Measurements from ENCODE around the gene DNAJC11. TPM values are rescaled to one million over a fixed set of nuclear protein-coding genes. Genes with fewer than 3 reads are reported as not detected.

The DNAJC11 gene
- polyA plus RNA-seq, 1 of the 3 experiments (the other 2 are of a cell fraction): 38.2 TPM

GRCh38 chr1:6591222-6591621 lies 110.4 kb downstream of the DNAJC11 start:
- H2AFZ ChIP-seq (ENCODE audit: low read depth): no peak overlapping the region
- no peaks in the 10 kb centered on the region for H3K9me3 ChIP-seq
- peaks cover 4% of the 10 kb centered on the region; the same call in 1 of the 2 replicates for H3K79me2 ChIP-seq (ENCODE audit: insufficient read depth)
- H3K9me2 ChIP-seq: no peaks in the 10 kb centered on the region
- peaks cover 2 to 45% of the 10 kb centered on the region in 2 experiments for H3K36me3 ChIP-seq (replicated peaks in 1 of 2; ENCODE audit: control insufficient read depth in 1 of 2, insufficient read depth in 2 of 2, low read length in 1 of 2)
- POLR2A ChIA-PET: no interaction called here
- no peak overlapping the region for H3K4me3 ChIP-seq (ENCODE audit: low read depth in 2 of 2, low read length in 1 of 2)
- no peak for TF ChIP-seq MEF2A (IDR thresholded peaks at IDR 0.05; ENCODE audit: borderline replicate concordance, low read depth)
- TF ChIP-seq RFX5 (IDR thresholded peaks at IDR 0.05; ENCODE audit: low read length): no peak
- H3F3A ChIP-seq (replicated peaks; ENCODE audit: insufficient read depth): no peaks in the 10 kb centered on the region
- no peak overlapping the region for H3K4me2 ChIP-seq
- no peak overlapping the region for H3K27ac ChIP-seq (ENCODE audit: low read depth in 2 of 2, low read length in 1 of 2)
- 94% methylated on average over 5 of the region's 13 CpGs for WGBS (ENCODE audit: low lambda C conversion rate)
- CTCF ChIA-PET: interaction anchor here (1.7 kb wide), 2 partner anchors 9 to 37 kb away, joined by 4 to 5 read pairs; partner anchors contain the start of gene NOL9
- no peaks in the 10 kb centered on the region for H3K27me3 ChIP-seq (ENCODE audit: insufficient read depth)
- 0 out of 2 replicates have a peak, but pooled peaks cover 4% of the 10 kb centered on the region for H4K20me1 ChIP-seq (ENCODE audit: insufficient read depth)
- H3K9ac ChIP-seq: no peak overlapping the region
- no peak for DNase-seq
- no peaks in the 10 kb centered on the region for H3K4me1 ChIP-seq (ENCODE audit: control insufficient read depth in 1 of 2, insufficient read depth in 2 of 2, low read depth in 1 of 2, low read length in 1 of 2)

- POLR2A ChIA-PET: interaction anchor here (1.5 kb wide), 1 partner anchor 10 kb away, joined by 5 read pairs; the partner anchor contains the start of gene ZBTB48
- Histone ChIP-seq H3K9me3 (no peaks in the 10 kb centered on the region), H3K79me2 (ENCODE audit: insufficient read depth) (no peaks in the 10 kb centered on the region; the same call in 1 of the 2 replicates), H3K9ac (no peak overlapping the region), H3K4me2 (no peak overlapping the region), H4K20me1 (ENCODE audit: insufficient read depth) (no peaks in the 10 kb centered on the region), H3K4me1 (ENCODE audit: control insufficient read depth in 1 of 2, insufficient read depth in 2 of 2, low read depth in 1 of 2, low read length in 1 of 2) (no peaks in the 10 kb centered on the region), H2AFZ (ENCODE audit: low read depth) (no peak overlapping the region), H3F3A (replicated peaks; ENCODE audit: insufficient read depth) (no peaks in the 10 kb centered on the region), H3K27ac (ENCODE audit: low read depth in 2 of 2, low read length in 1 of 2) (no peak overlapping the region), H3K27me3 (ENCODE audit: insufficient read depth) (no peaks in the 10 kb centered on the region), H3K4me3 (ENCODE audit: low read depth in 2 of 2, low read length in 1 of 2) (no peak overlapping the region), H3K36me3 (replicated peaks in 1 of 2; ENCODE audit: control insufficient read depth in 1 of 2, insufficient read depth in 2 of 2, low read length in 1 of 2) (peaks cover 0 to 42% of the 10 kb centered on the region in 2 experiments), H3K9me2 (no peaks in the 10 kb centered on the region)
- WGBS (ENCODE audit: low lambda C conversion rate): 81% methylated on average over 7 of the region's 7 CpGs
- DNase-seq: no peak
- TF ChIP-seq TCF12 (IDR thresholded peaks at IDR 0.05) (no peak), RXRA (IDR thresholded peaks at IDR 0.05; ENCODE audit: borderline replicate concordance, low read depth) (no peak), RAD21 (IDR thresholded peaks at IDR 0.05; ENCODE audit: low read length) (no peak)
- CTCF ChIA-PET: interaction anchor here (0.6 to 1.5 kb wide), 2 partner anchors 10 to 13 kb away, joined by 3 read pairs; partner anchors contain the start of genes KLHL21 and ZBTB48
These were observed 111.6 kb downstream of the DNAJC11 start for GRCh38 chr1:6590046-6590445.

- Histone ChIP-seq H3K27ac (ENCODE audit: low read depth in 2 of 2, low read length in 1 of 2) (no peak overlapping the region), H3F3A (replicated peaks; ENCODE audit: insufficient read depth) (no peaks in the 10 kb centered on the region), H3K79me2 (ENCODE audit: insufficient read depth) (peaks cover 3% of the 10 kb centered on the region; the same call in 1 of the 2 replicates), H3K36me3 (replicated peaks in 1 of 2; ENCODE audit: control insufficient read depth in 1 of 2, insufficient read depth in 2 of 2, low read length in 1 of 2) (peaks cover 0 to 42% of the 10 kb centered on the region in 2 experiments), H3K9ac (no peak overlapping the region), H2AFZ (ENCODE audit: low read depth) (no peak overlapping the region), H3K4me3 (ENCODE audit: low read depth in 2 of 2, low read length in 1 of 2) (no peak overlapping the region), H3K4me1 (ENCODE audit: control insufficient read depth in 1 of 2, insufficient read depth in 2 of 2, low read depth in 1 of 2, low read length in 1 of 2) (no peaks in the 10 kb centered on the region), H4K20me1 (ENCODE audit: insufficient read depth) (no peaks in the 10 kb centered on the region), H3K27me3 (ENCODE audit: insufficient read depth) (no peaks in the 10 kb centered on the region), H3K4me2 (no peak overlapping the region), H3K9me3 (no peaks in the 10 kb centered on the region), H3K9me2 (no peaks in the 10 kb centered on the region)
- CTCF ChIA-PET: interaction anchor here (0.7 to 1.5 kb wide), 5 partner anchors 8 to 103 kb away, joined by 3 read pairs; partner anchors contain the start of genes KLHL21 and NOL9
- 92% methylated on average over 16 of the region's 24 CpGs for WGBS (ENCODE audit: low lambda C conversion rate)
- DNase-seq: no peak
- TF ChIP-seq RFX5 (IDR thresholded peaks at IDR 0.05; ENCODE audit: low read length) (no peak), NRF1 (IDR thresholded peaks at IDR 0.05; ENCODE audit: low read depth, low read length) (no peak), CTCF (IDR thresholded peaks at IDR 0.05) (no peak), GABPA (IDR thresholded peaks at IDR 0.05; ENCODE audit: low read depth) (no peak), REST (IDR thresholded peaks at IDR 0.05; ENCODE audit: low read depth, low read length) (no peak), ELF1 (IDR thresholded peaks at IDR 0.05) (no peak), SIN3A (IDR thresholded peaks at IDR 0.05; ENCODE audit: borderline replicate concordance, low read depth, low read length) (no peak), YY1 (IDR thresholded peaks at IDR 0.05; ENCODE audit: low read depth) (no peak)
- POLR2A ChIA-PET: interaction anchor here (1.5 kb wide), 1 partner anchor 9 kb away, joined by 5 read pairs; the partner anchor contains the start of gene ZBTB48
These were observed 112.6 kb downstream of the DNAJC11 start for GRCh38 chr1:6588893-6589520.

Measured in SK-N-SH (cell line).